Cardiac fibroblast (primary cell): ENCODE results near the gene CACNB1.

Experiments
- DNase-seq, 2 donors: peaks; one replicate each; pipeline versions ENCODE4 v3.0.0 to v3.0.0-alpha.2; 2010; ENCODE audit warnings: low read depth in 2 of 2
- H3K4me3 ChIP-seq, 2 donors: replicated peaks in 1 of 2; 1 replicate in 1 of 2; 2 replicates in 1 of 2; pipeline ENCODE4 v1.5.1; 2011; ENCODE audit warnings: low read depth in 2 of 2, low read length in 2 of 2, mild to moderate bottlenecking in 2 of 2, moderate library complexity in 1 of 2
- TF ChIP-seq, protein P1 (sequence below): IDR thresholded peaks from one replicate; pipeline ENCODE4 v1.5.1; 2011; ENCODE audit warnings: low read depth, mild to moderate bottlenecking, low read length, inconsistent platforms

CACNB1 gene

DNA sequence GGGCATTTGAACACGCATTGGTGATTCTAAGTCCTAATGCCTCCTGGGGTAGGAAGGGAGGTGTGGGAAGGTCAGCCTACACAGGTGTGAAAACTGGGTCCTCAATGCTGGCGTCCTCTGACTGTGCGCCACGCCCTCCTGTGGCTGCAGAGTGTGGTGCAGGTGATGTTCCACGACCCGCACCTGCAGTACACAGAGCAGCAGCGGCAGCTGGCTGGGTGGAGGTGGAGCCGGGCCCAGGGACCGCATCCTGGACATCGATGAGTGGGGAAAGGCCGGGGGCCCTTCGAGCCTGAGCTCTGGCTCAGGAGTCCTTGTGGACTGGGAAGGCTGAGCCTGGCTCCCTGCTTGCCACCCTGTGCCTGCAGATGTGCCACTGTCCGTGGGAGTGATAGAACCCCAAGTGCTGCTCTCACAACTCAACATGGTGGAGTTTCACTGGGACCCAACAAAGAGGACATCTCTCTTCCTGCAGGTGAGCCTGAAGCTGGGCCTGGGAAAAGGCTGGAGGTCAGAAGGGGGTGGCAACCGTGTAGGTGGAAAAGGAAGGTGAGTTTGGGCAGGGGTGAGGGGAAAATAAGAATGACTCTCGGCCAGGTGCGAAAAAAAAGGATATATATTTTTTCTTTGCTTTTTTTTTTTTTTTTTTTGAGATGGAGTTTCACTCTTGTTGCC lies 42.3 kb upstream of the CACNB1 start:
- no peak overlapping the region for H3K4me3 ChIP-seq
- no peak for DNase-seq
- TF ChIP-seq, protein P1, sequence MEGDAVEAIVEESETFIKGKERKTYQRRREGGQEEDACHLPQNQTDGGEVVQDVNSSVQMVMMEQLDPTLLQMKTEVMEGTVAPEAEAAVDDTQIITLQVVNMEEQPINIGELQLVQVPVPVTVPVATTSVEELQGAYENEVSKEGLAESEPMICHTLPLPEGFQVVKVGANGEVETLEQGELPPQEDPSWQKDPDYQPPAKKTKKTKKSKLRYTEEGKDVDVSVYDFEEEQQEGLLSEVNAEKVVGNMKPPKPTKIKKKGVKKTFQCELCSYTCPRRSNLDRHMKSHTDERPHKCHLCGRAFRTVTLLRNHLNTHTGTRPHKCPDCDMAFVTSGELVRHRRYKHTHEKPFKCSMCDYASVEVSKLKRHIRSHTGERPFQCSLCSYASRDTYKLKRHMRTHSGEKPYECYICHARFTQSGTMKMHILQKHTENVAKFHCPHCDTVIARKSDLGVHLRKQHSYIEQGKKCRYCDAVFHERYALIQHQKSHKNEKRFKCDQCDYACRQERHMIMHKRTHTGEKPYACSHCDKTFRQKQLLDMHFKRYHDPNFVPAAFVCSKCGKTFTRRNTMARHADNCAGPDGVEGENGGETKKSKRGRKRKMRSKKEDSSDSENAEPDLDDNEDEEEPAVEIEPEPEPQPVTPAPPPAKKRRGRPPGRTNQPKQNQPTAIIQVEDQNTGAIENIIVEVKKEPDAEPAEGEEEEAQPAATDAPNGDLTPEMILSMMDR: peak; percentile 66

- no peak overlapping the region for H3K4me3 ChIP-seq
- TF ChIP-seq, protein P1: no peak
- peak; percentile 30 to 39 for DNase-seq
These were observed 41.0 kb upstream of the CACNB1 start for GRCh38 chr17:39238311-39238972.

DNA sequence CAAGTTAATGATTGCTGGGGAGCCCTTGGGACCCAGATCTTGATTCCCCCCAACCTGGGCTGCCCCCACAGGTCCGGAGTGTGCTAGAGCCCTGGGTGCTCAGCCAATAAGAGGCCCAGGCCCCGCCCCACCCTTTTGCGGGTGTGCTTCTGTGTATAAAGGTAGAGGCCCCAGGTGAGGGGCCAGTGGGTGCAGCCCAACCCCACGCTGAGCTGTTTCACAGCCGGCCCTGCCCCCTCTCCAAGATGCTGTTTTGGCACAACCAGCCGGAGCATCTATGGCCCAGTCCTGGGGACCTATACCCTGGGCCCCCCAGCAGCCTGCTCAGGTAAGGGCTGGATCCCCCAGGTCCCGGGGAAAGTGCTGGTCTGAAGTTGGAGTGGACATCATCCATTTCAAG lies 40.1 kb upstream of the CACNB1 start:
- no peak for DNase-seq
- no peak overlapping the region for H3K4me3 ChIP-seq
- TF ChIP-seq, protein P1: no peak

DNA sequence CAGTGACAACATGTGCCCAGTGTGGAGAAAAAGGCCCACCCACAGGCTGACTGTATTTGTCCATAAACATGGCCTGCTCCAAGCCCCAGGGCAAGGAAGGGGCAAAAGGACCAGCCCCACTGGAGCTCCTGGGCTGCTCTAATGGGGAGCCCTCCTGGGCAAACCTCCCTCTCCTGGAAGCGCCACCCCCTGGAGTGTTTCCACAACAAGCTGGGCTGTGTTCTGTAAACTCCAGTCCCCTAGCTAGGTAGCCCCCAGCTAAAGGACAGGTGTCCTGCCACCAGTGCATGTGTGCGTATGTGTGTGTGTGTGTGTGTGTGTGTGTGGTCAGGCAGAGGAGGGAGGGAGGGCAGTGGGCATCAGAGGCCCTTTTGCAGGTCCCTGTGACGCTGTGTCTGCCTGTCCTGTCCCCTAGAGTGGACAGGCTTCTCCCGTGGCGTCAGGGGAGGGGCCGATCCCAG lies 39.5 kb upstream of the CACNB1 start:
- TF ChIP-seq, protein P1: no peak
- no peak overlapping the region for H3K4me3 ChIP-seq
- no peak for DNase-seq

GRCh38 chr17:39236450-39236927 lies 39.0 kb upstream of the CACNB1 start:
- DNase-seq: no peak
- no peak overlapping the region for H3K4me3 ChIP-seq
- TF ChIP-seq, protein P1: no peak

DNA sequence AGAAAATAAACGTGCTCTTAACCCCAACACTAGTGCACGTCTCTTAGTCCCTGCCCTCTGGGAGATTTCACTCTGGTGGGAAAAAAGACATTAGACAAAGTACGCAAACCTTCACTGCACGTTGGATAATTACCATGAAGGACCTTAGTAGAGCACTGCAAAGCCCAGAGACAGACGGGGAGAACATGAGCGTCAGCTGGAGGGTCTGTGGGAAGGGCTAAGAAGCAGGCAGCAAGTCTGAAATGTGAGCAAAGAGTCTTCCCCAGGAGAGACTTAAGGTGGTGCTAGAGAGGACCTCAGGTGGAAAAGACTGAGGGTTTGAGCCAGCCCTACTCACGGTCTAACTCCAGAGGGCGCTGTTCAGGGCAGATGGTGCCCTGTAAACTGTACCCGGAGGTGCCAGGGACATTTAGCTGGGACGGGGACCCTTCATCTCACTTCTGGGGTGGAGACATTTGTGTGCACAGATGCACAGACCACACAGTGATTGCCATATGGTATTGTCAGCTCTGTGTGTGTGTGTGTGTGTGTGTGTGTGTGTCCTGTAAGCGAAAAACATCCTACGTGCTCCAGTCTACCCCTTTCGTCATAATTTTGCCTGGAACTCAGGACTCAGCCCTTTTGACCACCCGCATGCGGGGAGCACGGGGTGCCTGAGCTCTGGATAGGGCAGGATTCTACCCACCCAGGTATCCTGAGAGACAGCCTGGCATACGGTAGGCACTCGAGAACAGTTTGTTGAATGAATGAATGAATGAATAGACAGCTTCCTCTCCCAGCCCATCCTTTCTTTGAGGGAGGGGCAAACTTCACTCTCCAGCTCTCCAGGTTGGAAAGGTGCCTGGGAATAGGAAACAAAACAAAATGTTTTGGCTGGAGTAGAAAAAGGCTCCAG lies 38.3 kb upstream of the CACNB1 start:
- TF ChIP-seq, protein P1: peak; percentile 79
- no peak overlapping the region for H3K4me3 ChIP-seq
- peak; percentile 64 to 70 for DNase-seq
